C4-2B (cell line): ENCODE results near the gene CDH23.

ENCODE experiments used
- ZFX ChIP-seq: fragments of 450-650 bp; IDR thresholded peaks from 2 replicates; pipeline ENCODE4 v1.6.1; 2017
- TF ChIP-seq, protein P1 (sequence below): fragments of 450-650 bp; conservative IDR thresholded peaks from 2 replicates; pipeline ENCODE4 v1.5.1; 2017; ENCODE audit warnings: mild to moderate bottlenecking

DNA sequence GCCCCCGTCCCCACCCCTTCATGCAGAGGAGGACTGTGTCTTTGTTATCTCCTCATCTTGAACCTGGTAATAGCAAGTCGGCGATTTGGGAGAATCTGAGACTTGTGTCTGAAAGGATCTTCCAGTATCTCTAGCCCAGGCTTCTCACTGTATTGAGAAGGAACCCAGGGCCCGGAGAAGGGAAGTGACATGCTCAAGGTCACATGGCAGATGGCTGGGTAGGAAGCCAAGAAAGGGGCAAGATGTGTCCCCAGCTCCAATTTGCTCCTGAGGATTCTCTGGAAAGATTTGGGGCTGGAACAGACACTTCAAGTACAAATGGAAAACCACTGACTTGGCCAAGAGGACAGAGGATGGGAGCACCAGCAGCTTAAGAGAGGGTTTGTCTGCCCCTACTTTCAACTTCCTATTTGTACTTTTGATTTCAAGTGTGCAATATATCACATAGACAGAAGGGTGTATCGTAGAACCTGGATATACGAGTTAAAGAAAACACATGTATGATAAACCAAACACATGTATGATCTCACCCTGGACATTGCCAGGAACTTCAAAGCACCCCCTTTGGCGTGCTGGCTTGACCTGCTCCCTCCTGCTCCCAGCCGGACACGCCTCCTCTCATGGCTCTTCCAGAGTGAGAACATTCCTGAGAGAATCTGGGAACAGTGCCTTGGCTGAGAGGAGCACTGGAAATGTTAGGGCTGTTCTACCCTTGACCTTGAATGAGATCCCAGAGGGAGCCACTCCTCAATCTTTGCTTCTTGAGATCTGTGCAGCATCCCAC is 79.7 kb downstream of the CDH23 start:
- TF ChIP-seq, protein P1, sequence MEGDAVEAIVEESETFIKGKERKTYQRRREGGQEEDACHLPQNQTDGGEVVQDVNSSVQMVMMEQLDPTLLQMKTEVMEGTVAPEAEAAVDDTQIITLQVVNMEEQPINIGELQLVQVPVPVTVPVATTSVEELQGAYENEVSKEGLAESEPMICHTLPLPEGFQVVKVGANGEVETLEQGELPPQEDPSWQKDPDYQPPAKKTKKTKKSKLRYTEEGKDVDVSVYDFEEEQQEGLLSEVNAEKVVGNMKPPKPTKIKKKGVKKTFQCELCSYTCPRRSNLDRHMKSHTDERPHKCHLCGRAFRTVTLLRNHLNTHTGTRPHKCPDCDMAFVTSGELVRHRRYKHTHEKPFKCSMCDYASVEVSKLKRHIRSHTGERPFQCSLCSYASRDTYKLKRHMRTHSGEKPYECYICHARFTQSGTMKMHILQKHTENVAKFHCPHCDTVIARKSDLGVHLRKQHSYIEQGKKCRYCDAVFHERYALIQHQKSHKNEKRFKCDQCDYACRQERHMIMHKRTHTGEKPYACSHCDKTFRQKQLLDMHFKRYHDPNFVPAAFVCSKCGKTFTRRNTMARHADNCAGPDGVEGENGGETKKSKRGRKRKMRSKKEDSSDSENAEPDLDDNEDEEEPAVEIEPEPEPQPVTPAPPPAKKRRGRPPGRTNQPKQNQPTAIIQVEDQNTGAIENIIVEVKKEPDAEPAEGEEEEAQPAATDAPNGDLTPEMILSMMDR, result no peak
- TF ChIP-seq ZFX, result no peak
